Erythroblast (primary cell): ENCODE measurements around the gene GRAMD4.

Source experiments
- GATA1 ChIP-seq: IDR thresholded peaks from 2 replicates; pipeline ENCODE4 v1.6.1; 2011; ENCODE audit warnings: low read depth, mild to moderate bottlenecking, control low read depth, low read length, moderate library complexity
- POLR2A ChIP-seq: IDR thresholded peaks from 2 replicates; pipeline ENCODE4 v1.6.1; 2011; ENCODE audit warnings: mild to moderate bottlenecking, low read length

DNA sequence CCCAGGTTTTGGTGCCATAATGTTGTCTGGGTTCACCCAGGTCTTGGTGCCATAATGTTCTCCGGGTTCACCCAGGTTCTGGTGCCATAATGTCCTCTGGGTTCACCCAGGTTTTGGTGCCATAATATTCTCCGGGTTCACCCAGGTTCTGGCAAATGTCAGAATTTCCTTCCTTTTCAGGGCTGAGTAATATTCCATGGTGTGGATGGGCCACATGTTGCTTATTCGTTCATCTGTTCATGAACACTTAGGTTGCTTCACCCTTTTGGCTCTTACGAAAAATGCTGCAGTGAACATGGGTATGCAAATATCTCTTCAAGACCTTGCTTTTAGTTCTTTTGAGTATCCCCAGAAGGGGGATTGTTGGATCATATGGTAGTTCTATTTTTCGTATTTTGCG, 15.1 kb upstream of the GRAMD4 start:
- TF ChIP-seq POLR2A = no peak
- no peak for TF ChIP-seq GATA1
